Neutrophil (primary cell): ENCODE measurements around the gene EIF4EBP2.

Experiments
- H3K27ac ChIP-seq: fragments of 200-600 bp; sonication (generic); 2 replicates; pipeline ENCODE4 v1.5.1; 2016; ENCODE audit warnings: mild to moderate bottlenecking, moderate library complexity
- H3K27me3 ChIP-seq: fragments of 200-600 bp; sonication (generic); 2 replicates; pipeline ENCODE4 v1.6.0; 2016; ENCODE audit warnings: mild to moderate bottlenecking
- H3K36me3 ChIP-seq: fragments of 200-600 bp; sonication (generic); 2 replicates; pipeline ENCODE4 v1.5.1; 2017
- H3K4me1 ChIP-seq, 2 experiments: fragments of 200-600 bp in 1 of 2; sonication (generic) in 1 of 2; 1 replicate in 1 of 2; 2 replicates in 1 of 2; pipeline versions ENCODE4 v1.5.1 to v1.6.1; 2013 to 2016; ENCODE audit warnings: low read depth in 1 of 2, low read length in 1 of 2, mild to moderate bottlenecking in 1 of 2, moderate library complexity in 1 of 2; ENCODE audit not compliant: control insufficient read depth in 1 of 2, insufficient read depth in 1 of 2
- H3K4me3 ChIP-seq, 2 experiments: fragments of 200-600 bp in 1 of 2; sonication (generic) in 1 of 2; 1 replicate in 1 of 2; 2 replicates in 1 of 2; pipeline ENCODE4 v1.5.1; 2013 to 2016; ENCODE audit warnings: low read depth in 1 of 2, low read length in 1 of 2, mild to moderate bottlenecking in 1 of 2, moderate library complexity in 1 of 2
- H3K9me3 ChIP-seq: fragments of 200-600 bp; sonication (generic); 2 replicates; pipeline ENCODE4 v1.5.1; 2016
- TF ChIP-seq, protein P1 (sequence below): fragments of 200-600 bp; sonication (generic); IDR thresholded peaks from 2 replicates; pipeline ENCODE4 v1.5.1; 2016; ENCODE audit warnings: antibody characterized with exemption

Gene EIF4EBP2

GRCh38 chr10:70456164-70456563, 52.2 kb downstream of the EIF4EBP2 start:
- no peaks in the 10 kb centered on the region for H3K36me3 ChIP-seq
- no peaks in the 10 kb centered on the region for H3K4me1 ChIP-seq
- TF ChIP-seq, protein P1, sequence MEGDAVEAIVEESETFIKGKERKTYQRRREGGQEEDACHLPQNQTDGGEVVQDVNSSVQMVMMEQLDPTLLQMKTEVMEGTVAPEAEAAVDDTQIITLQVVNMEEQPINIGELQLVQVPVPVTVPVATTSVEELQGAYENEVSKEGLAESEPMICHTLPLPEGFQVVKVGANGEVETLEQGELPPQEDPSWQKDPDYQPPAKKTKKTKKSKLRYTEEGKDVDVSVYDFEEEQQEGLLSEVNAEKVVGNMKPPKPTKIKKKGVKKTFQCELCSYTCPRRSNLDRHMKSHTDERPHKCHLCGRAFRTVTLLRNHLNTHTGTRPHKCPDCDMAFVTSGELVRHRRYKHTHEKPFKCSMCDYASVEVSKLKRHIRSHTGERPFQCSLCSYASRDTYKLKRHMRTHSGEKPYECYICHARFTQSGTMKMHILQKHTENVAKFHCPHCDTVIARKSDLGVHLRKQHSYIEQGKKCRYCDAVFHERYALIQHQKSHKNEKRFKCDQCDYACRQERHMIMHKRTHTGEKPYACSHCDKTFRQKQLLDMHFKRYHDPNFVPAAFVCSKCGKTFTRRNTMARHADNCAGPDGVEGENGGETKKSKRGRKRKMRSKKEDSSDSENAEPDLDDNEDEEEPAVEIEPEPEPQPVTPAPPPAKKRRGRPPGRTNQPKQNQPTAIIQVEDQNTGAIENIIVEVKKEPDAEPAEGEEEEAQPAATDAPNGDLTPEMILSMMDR, result no peak
- no peaks in the 10 kb centered on the region for H3K9me3 ChIP-seq
- no peak overlapping the region for H3K27ac ChIP-seq
- H3K4me3 ChIP-seq, result no peak overlapping the region
- H3K27me3 ChIP-seq, result peaks cover 66% of the 10 kb centered on the region

DNA sequence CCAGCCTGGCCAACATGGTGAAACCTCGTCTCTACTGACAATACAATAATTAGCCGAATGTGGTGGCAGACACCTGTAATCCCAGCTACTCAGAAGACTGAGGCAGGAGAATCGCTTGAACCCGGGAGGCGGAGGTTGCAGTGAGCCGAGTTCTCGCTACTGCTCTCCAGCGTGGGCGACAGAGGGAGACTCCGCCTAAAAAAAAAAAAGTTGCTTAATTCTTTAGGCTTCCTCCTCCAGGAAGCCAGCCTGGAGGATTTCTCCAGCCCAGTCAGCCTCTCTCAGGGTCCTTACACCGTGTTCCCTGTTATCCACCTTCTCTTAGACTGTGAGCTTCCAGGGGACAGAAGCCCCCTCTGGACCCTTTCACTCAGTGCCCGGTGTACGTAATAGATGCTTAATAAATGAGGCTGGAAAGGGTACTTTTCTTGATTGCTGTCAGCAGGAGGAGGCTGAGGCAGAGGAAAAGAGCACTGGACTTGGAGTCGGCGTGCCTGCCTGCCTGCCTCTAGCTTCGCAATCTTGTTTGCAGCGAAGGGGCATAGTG, 53.9 kb downstream of the EIF4EBP2 start:
- no peak overlapping the region for H3K27ac ChIP-seq
- no peaks in the 10 kb centered on the region for H3K4me1 ChIP-seq
- TF ChIP-seq, protein P1, result no peak
- no peaks in the 10 kb centered on the region for H3K9me3 ChIP-seq
- peaks cover 69% of the 10 kb centered on the region for H3K27me3 ChIP-seq
- H3K4me3 ChIP-seq, result no peak overlapping the region
- no peaks in the 10 kb centered on the region for H3K36me3 ChIP-seq

GRCh38 chr10:70458329-70459060, 54.5 kb downstream of the EIF4EBP2 start:
- no peak overlapping the region for H3K4me3 ChIP-seq
- H3K27ac ChIP-seq, result no peak overlapping the region
- H3K4me1 ChIP-seq, result no peaks in the 10 kb centered on the region
- no peaks in the 10 kb centered on the region for H3K9me3 ChIP-seq
- peaks cover 69% of the 10 kb centered on the region for H3K27me3 ChIP-seq
- TF ChIP-seq, protein P1, result no peak
- no peaks in the 10 kb centered on the region for H3K36me3 ChIP-seq

- TF ChIP-seq, protein P1, result no peak
- H3K27me3 ChIP-seq, result peaks cover 69% of the 10 kb centered on the region
- no peak overlapping the region for H3K27ac ChIP-seq
- H3K4me3 ChIP-seq, result no peak overlapping the region
- no peaks in the 10 kb centered on the region for H3K9me3 ChIP-seq
- H3K4me1 ChIP-seq, result no peaks in the 10 kb centered on the region
- no peaks in the 10 kb centered on the region for H3K36me3 ChIP-seq
Measured at GRCh38 chr10:70459061-70459773, 55.3 kb downstream of the EIF4EBP2 start.

GRCh38 chr10:70459774-70460490, 56.0 kb downstream of the EIF4EBP2 start:
- H3K4me3 ChIP-seq, result no peak overlapping the region
- H3K4me1 ChIP-seq, result no peaks in the 10 kb centered on the region
- TF ChIP-seq, protein P1, result no peak
- H3K36me3 ChIP-seq, result no peaks in the 10 kb centered on the region
- no peak overlapping the region for H3K27ac ChIP-seq
- no peaks in the 10 kb centered on the region for H3K9me3 ChIP-seq
- peaks cover 65% of the 10 kb centered on the region for H3K27me3 ChIP-seq
